ENCODE data around the gene MMS19.

The MMS19 gene

GRCh38 chr10:97462309-97462708 lies 35.9 kb downstream of the MMS19 start:
- DNase-seq (ENCODE audit: low spot score), result no peak

GRCh38 chr10:97459933-97460332 lies 38.3 kb downstream of the MMS19 start:
- DNase-seq (ENCODE audit: low spot score), result no peak

DNA sequence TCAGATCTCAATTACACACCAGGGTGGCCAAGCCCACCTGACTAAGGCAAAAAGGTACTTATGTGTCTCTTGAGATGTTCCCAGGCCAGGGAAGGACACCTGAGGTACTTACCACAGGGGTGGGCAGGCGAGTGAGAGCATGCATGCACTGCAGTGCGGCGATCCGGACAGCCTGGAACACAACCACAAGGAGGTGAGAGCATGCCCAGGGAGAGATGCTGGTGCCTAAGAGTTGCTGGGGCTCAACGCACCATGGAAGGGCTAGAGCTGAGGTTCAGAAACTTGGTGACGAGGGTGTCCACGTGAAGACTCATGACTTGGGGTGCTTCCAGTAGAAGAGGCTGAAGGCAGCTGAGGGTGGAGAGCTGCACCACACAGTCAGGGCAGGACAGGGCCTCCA lies 39.1 kb downstream of the MMS19 start:
- no peak for DNase-seq (ENCODE audit: low spot score)

GRCh38 chr10:97456686-97457065 lies 41.5 kb downstream of the MMS19 start:
- no peak for DNase-seq (ENCODE audit: low spot score)

GRCh38 chr10:97456034-97456685 lies 42.1 kb downstream of the MMS19 start:
- DNase-seq (ENCODE audit: low spot score), result no peak

DNA sequence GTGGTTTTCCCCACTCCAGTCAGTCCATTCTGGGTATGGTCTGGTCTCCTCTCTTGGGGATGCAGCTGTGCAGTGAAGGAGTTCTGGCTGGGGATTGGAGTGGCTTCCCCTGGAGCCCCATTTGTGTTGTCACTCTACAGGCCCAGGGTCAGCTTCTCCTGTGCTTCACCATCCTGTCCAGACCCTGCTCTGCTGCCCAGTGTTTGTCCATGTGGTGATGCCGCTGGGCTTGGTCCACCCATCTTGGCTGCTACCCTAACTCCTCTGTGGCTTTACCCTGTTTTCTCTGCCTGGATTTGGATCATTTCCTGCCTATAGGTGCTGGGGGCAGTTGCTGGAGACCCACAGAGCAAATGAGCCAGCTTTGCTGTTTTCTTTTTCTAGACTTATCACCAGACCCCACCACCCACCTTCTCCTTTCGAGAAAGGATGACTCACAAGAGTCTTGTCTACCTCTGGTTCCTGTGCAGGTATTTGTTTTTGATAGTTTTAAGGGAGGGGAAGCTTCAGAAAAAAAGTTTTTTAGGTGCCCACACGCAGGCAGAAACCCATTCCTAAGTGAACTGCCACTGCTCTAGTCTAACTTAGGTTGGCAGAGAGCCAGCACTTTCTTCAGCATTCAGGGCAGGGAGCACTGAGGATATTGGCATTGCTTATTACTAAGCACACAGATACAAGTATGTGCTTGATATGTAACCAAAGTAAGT lies 43.7 kb downstream of the MMS19 start:
- DNase-seq (ENCODE audit: low spot score), result peak; percentile 51

DNA sequence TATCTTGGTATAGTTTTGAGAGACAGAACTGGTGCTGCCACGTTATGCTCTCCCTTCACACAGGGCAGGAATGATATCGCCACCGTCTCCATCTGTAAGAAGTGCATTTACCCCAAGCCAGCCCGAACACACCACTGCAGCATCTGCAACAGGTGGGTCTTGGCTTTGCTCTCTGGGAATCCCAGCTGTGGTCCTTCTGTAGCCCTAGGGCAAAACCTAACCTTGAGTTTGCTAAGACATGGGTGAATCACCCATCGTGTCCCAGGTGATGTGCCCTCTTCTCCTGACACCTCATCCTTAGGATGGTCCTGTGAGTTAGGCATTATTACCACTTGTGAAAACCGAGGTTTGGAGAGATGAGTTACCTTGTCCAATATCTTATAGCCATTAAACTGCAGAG lies 45.9 kb downstream of the MMS19 start:
- no peak for DNase-seq (ENCODE audit: low spot score)

DNA sequence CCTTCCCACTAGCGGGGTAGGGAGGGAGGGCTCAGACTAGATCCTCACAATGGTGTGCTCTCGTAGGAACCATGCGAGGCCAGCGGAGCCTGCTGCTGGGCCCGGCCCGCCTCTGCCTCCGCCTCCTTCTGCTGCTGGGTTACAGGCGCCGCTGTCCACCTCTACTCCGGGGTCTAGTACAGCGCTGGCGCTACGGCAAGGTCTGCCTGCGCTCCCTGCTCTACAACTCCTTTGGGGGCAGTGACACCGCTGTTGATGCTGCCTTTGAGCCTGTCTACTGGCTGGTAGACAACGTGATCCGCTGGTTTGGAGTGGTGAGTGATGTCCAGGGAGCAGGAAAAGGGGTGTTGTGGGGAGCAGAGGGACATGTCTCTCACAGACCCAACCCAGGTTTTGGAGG lies 46.6 kb downstream of the MMS19 start:
- DNase-seq (ENCODE audit: low spot score), result no peak

GRCh38 chr10:97450828-97451227 lies 47.4 kb downstream of the MMS19 start:
- DNase-seq (ENCODE audit: low spot score), result no peak

DNA sequence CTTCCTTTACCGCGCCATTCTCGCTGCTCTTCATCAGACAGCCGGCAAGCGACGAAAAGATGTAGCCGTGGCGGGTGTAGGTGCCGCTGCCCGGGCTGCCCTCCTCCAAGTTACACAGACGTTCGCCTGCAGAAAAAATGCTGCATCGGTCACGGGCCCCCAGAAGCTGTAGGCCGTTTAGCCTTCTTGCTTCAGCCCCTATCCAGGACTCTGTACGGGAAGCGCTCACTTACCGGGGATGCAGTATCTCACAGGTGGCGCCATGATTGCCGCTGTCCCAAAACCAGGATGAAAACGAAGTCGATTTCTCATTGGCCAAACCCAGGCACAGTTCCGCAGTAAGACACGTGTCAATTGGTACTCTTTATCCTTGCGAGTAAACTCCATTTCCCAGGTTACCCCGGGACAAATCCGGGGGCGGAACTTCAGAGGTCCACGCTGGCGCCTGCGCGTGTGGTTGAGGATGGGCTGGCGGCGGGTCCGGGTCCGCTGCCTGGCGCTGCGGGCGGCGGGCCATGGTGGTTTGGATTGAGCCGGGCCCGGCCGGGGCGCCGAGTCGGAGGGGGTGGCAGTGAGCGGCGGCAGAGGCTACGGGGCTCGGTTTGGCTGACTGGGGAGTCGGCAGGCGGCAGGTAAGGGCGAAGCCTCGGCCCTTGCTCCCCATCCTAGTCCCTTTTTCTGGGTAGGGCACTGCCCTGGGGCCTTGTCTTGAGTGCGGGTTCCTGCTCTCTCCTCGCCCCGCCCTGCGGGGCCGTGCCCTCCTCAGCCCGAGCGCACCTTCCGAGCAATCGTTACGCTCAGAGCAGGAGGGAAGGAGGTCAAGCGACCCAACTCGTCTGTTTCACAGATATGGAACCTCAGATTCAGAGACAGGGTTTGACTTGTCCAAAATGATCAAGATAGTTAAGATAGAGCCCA lies 52.2 kb downstream of the MMS19 start, which contains the start of the genes EXOSC1 and ZDHHC16:
Gene EXOSC1, minus strand, starts transcription at position 285 of the 918 bp plus-strand sequence. Its CDS starts 21 bp downstream, at position 264.
Gene ZDHHC16, plus strand, starts transcription at position 454 of the 918 bp plus-strand sequence. CDS start 5,501 bp downstream, outside the sequence.
- peak; percentile 93 for DNase-seq (ENCODE audit: low spot score)

DNA sequence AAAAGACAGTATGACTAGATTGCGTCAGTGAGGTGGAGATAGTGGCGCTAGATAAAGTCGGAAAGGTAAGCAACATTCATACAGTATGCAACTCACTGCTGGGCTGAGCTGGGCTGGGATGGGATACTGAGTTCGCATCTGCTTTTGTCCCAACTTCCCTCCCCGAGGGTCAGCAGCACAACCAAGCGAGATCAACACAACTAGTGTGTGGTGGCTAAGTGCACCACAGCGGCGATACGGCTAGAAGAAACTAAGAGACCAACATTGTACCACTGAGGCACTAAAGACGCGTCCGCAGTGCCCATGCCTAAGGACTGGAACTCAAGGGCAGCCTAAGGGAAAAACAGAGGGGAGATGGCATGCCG lies 52.9 kb downstream of the MMS19 start:
- DNase-seq (ENCODE audit: low spot score), result no peak

DNA sequence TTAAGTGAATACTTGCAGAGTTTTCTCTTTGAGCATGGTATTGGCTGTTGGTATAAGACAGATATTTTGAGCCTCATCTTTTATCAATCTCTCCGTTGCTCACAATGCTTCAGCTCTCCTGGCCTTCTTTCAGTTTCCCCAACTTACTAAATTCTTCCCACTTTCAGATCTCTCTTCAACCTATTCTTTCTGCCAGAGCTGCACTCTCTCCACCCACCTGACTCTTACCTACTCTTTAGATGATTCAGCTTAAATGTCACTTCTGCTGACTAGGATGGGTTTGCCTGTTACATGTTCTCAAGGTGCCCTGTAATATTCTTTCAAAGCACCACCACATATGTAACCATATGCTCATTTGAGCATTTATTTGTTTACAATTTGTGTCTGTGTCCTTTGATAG lies 54.0 kb downstream of the MMS19 start:
- DNase-seq (ENCODE audit: low spot score), result no peak

- no peak for DNase-seq (ENCODE audit: low spot score)
These were observed 55.9 kb downstream of the MMS19 start for GRCh38 chr10:97442277-97442676.

DNA sequence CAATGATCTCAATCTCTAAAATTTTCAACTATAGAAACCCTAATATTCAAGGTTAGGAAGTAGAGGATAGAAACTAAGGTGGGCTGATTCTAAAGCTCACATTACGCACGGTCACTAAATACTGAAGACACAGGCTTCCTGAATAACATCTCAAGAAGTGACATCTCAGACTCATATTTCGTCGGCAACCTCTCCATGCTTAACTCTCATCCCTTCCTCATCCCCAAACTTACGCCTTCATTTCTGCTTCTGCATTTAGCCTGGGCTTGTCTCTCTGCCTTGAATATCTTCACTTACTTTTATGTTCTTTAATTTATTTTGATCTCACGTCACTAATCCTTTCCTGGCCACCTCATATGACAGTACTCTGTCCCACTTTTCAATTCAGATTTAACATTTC lies 63.0 kb downstream of the MMS19 start:
- DNase-seq (ENCODE audit: low spot score), result no peak

DNA sequence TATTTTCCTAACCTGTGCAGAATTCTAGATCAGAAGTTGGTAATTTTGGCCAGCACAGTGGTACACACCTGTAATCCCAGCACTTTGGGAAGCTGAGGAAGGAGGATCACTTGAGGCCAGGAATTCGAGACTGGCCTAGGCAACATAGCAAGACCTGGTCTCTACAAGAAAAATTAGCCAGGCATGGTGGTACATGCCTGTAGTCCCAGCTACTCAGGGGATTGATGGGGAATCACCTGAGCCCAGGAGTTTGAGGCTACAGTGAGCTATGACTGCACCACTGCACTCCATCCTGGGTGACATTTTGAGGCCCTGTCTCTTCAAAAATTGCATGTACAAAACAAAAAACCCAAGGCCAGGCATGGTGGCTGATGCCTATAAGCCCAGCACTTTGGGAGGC lies 63.7 kb downstream of the MMS19 start:
- DNase-seq (ENCODE audit: low spot score), result no peak

DNA sequence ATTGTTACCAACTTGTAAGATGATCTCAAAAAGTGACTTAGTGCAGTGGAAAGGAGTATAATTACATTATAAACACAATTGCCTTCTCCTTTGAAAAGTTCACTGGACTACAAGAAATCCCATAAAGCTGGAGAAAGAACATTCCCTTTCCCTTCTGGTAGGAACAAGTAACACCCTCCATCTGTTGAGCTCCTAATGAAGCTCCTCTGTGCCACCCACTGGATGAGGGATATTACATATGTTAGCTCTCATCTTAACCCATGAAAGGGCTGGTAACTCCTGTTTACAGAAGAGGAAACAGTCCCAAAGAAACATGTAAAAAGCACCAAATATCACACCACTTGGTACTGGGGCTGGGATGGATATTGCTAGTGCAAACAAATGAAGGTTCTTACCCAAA lies 64.2 kb downstream of the MMS19 start:
- DNase-seq (ENCODE audit: low spot score), result no peak

- DNase-seq (ENCODE audit: low spot score), result peak; percentile 51
These were observed 69.6 kb downstream of the MMS19 start for GRCh38 chr10:97428572-97428981.

- DNase-seq (ENCODE audit: low spot score), result peak; percentile 35
These were observed 70.5 kb downstream of the MMS19 start for GRCh38 chr10:97427571-97428179.

GRCh38 chr10:97426776-97427570 lies 71.2 kb downstream of the MMS19 start:
- DNase-seq (ENCODE audit: low spot score), result no peak

GRCh38 chr10:97425964-97426775 lies 72.1 kb downstream of the MMS19 start, which contains the start of gene PGAM1:
Gene PGAM1, plus strand, starts transcription at chr10:97426191. Its CDS starts 117 bp downstream, at chr10:97426308.
- DNase-seq (ENCODE audit: low spot score), result peak; percentile 96
